ENCODE data around the gene ZNF837.
"Not testable (repeated sequence)": the region's sequence is repeated elsewhere in the genome, so short reads cannot be mapped to it uniquely, and the experiment has no call there.

ZNF837 gene

GRCh38 chr19:58395979-58396627 is 15.3 kb upstream of the ZNF837 start:
- FAIRE-seq = no peak

DNA sequence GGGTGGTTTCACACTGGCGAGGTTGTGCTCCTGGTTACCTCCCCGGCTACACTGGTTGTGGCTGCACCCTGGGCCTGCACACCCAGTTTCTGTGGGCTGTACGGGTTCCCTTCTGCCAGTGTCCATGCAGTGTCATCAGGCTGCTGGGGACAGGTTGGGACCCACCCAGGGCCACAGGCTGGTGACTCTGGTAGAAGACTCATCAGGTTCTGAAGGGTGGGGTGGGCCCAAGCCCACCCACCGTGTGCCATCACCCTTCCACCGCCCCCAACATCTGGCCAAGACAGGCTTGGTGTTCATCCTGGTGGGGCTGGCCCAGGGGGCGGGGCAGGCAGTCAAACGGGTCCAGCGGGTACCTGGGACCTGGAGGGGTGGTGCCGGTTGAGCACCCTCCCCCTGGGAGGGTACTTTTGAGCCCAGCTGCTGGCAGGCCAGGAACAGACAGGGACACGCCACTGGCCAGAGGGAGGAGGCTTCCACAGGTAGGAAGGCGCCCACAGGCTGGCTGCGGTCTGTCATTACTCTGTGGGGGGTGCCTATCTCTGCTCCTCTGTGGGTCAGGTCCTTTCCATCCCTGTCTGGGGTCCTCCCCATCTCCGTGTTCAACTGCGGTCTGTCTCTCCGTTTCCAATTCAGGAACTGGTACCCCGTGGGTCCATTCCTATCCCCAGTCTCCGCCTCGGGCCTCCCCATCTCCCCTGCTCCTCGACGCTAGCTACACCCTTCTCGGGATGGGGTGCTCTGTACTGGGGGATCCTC is 14.6 kb upstream of the ZNF837 start, which contains the start of gene RNF225:
Gene RNF225 (plus strand): TSS at position 437 of the 759 bp plus-strand sequence. CDS start 434 bp downstream, outside the sequence.
- no peak for FAIRE-seq

GRCh38 chr19:58394821-58395219 is 14.0 kb upstream of the ZNF837 start:
- no peak for FAIRE-seq

DNA sequence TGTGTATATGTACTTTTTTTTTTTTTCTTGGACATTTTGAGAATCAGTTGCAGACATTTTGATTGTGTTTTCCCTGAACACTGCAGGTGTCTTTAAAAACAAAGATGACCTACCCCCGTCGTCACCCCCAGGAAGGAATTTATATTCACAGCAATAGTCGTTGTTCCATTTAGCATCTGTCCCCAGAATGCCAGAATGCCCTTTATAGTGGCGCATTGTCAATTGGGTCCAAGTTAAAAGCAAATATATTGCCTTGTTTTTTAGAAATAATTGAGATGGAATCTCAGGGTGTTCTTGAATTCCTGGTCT is 12.8 kb upstream of the ZNF837 start:
- FAIRE-seq = no peak

- FAIRE-seq = no peak
Observed at GRCh38 chr19:58392945-58393724, 12.3 kb upstream of the ZNF837 start.

DNA sequence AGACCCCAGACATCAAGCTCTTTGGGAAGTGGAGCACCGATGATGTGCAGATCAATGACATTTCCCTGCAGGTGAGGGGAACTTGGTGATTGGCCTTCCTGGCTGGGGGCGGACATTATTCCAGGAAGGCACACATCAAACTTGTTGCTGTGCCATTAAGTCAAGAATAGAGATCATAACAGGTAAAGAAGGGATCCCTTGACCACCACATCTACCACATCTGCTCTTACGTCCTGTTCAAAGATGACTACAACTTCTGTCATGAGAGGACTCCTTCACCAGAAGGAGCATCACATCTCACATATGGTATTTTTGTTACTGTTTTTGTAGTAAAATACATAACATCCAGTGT is 7.3 kb upstream of the ZNF837 start:
- no peak for FAIRE-seq

GRCh38 chr19:58387338-58388174 is 6.7 kb upstream of the ZNF837 start:
- no peak for FAIRE-seq

- peak; percentile 58 for FAIRE-seq
Observed at GRCh38 chr19:58386576-58387337, 5.9 kb upstream of the ZNF837 start, which contains the start of gene RPS5. Gene RPS5, plus strand, starts transcription at chr19:58387269. Its CDS starts 869 bp downstream, at chr19:58388138.

DNA sequence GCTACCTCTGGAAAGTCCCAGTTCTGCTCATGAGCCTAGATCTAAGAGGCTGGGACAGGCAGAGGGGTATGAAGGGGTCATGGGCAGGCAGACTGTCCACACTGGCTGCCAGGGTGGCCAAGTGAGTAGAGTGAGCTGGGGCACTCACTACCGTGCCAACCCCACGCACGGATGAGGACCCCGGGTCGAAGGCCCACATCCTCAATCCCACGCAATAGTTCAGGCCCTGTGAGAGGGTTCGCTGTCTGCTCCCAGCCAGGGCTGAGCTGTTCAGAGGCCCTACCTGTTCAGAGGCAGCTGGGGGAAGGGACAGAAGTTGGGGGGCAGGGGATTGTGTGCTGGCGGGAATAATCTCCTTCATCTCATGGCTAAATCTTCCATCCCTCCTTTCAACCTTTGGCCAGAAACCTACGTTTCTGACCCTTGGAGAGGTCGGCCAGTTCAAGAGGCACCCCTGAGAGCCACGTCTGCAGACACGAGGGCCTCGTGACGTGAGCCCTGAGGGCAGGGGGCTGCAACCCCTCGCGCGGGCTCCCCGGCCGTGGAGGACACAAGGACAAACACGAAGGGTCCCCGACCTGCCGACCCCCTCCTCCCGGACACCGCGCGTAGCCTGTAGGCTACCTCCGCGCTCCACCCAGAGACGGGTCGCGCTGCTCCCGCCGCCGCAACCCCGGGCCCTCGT is 5.2 kb upstream of the ZNF837 start:
- FAIRE-seq = no peak

DNA sequence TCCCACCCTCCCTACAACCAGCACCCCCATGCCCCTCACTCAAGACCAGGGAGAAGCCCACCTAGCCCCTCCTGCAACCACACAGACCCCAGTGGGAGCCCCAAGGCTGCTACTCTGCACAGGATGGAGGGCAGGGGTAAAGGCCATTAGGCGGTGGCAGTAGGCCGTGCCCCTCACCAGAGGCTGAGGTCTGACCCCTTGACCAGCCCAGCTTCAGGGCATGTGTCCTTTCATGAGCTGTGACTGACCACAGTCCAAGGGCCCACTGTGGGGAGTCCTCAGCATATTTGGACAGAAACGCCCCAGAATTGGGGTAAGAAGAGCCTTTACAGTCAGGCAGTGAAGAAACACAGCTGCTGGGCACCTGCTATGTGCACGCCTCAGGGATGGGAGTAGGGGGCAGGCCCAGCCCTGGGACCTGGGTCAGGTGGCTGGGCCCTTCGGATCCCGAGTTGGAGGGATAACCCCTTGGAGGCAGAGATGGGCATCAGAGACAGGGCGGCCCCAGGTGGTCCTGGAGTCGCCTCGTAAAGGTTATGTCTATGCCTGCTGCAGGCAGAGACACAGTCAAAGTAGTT is 4.6 kb upstream of the ZNF837 start:
- no peak for FAIRE-seq

DNA sequence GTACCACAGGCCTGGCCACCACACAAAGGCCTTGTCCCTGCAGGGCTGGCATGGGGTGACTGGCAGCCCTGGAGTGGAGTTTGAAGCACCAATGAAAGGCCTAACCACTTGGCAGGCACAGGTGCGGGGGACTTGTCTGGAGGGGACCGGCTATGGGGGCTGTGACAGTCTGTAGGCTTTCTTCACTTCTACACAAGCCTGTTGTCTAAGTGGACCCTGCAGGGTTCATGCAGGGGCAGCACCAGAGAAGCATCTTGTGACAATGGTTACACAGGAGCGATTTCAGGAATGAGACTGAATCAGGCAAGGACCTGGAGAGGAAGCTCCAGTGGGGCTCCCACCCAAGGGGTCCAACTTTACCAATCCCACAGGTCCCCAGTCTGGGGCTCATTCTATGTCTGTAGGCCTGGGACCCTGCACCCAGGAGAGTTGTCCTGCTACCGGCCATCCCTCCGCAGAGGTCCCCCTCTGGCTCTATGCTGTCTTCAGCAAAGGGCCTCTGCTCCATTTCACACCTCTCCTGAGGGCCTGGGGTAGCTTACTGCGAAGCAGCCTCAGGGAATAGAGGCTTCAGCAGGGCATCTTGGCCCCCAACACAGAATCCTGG is 2.3 kb upstream of the ZNF837 start:
- FAIRE-seq = no peak

- FAIRE-seq = no peak
Observed at GRCh38 chr19:58381460-58382212, 806 bp upstream of the ZNF837 start.

DNA sequence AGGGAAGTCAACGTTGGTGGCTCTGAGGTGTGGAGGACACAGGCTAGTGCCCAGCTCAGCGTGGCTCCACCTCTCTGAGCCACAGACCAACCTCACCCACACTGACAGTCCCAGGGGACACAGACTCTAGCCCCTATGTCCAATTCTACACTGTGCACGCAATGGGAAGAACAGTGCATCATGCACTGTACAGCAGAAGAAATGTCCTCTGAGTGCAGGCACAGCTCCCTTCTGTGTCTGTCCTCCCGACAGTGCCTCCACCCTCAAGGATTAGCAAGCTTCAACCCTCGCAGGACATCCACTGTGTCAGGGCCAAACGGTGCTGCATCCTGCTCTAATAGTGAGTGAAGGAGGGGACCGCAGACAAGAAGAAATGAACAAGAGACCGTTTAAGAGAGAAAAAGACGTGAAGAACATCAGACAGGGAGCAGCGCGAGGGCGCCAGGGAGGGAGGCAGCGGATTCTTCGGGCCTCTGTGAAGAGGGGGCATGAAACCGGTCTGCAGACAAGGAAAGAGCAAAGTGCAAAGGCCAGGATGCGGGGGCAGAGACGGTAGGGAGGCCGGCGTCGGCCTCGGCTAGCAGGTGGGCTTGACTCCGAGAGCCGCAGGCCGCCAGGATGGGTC is 681 bp downstream of the ZNF837 start:
- FAIRE-seq = no peak

GRCh38 chr19:58379246-58379645 is 1.6 kb downstream of the ZNF837 start:
- no peak for FAIRE-seq

- FAIRE-seq = not testable (repeated sequence)
Observed at GRCh38 chr19:58376724-58377123, 4.1 kb downstream of the ZNF837 start.

GRCh38 chr19:58374200-58374599 is 6.6 kb downstream of the ZNF837 start:
- no peak for FAIRE-seq

- no peak for FAIRE-seq
Observed at GRCh38 chr19:58372311-58373133, 8.3 kb downstream of the ZNF837 start.

GRCh38 chr19:58368561-58369360 is 12.1 kb downstream of the ZNF837 start:
- FAIRE-seq = no peak

Data from islet of Langerhans (tissue), 1 donor.